ENCODE data around the gene TNS1.

DNA sequence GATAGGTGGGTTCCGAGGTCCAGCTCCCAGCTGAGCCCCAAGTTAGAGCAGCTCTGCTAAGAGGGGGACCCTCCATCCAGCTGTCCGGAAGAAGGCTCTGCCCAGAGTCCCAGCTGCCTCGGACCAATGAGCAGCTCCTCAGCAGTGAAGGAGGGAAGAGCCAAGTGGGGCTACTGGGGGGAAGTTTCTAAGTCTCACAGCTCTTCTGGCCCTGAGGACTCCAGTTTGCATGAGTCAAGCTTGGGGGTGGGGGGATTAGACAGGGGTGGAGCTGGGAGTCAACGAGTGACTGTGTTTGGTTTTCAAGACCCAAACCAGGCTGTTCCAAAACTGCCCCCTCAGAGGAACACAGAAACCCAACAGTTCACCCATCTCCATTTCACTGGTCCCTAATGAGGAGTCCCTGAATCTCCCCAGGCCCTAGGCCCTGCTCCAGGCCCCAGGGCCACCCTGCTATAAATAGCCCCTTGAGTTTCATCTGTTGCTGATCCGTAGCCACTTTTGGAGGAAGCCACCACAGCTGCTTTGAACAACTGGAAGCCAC, 100.9 kb downstream of the TNS1 start:
- TF ChIP-seq, protein P1, sequence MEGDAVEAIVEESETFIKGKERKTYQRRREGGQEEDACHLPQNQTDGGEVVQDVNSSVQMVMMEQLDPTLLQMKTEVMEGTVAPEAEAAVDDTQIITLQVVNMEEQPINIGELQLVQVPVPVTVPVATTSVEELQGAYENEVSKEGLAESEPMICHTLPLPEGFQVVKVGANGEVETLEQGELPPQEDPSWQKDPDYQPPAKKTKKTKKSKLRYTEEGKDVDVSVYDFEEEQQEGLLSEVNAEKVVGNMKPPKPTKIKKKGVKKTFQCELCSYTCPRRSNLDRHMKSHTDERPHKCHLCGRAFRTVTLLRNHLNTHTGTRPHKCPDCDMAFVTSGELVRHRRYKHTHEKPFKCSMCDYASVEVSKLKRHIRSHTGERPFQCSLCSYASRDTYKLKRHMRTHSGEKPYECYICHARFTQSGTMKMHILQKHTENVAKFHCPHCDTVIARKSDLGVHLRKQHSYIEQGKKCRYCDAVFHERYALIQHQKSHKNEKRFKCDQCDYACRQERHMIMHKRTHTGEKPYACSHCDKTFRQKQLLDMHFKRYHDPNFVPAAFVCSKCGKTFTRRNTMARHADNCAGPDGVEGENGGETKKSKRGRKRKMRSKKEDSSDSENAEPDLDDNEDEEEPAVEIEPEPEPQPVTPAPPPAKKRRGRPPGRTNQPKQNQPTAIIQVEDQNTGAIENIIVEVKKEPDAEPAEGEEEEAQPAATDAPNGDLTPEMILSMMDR (IDR thresholded peaks at IDR 0.05), result no peak
- no peak for TF ChIP-seq EZH2 (IDR thresholded peaks at IDR 0.05)
